HepG2 (cell line): ENCODE data around the gene PODXL2.

Experiments used
- FOXM1 ChIP-seq: sonication (generic); formaldehyde crosslinking; IDR thresholded peaks from 2 replicates; pipeline ENCODE4 v1.5.0; 2020; ENCODE audit warnings: missing genetic modification reagents
- HMGXB4 ChIP-seq, 2 experiments: sonication (generic) in 1 of 2; formaldehyde crosslinking in 1 of 2; IDR thresholded peaks; 2 replicates each; pipeline versions ENCODE4 v1.4.0 to v1.6.1; 2018 to 2020; ENCODE audit warnings: missing genetic modification reagents in 2 of 2, borderline replicate concordance in 1 of 2, low read depth in 1 of 2, mild to moderate bottlenecking in 1 of 2, missing biosample characterization in 1 of 2
- MAFK ChIP-seq, 2 experiments: IDR thresholded peaks in 1 of 2; conservative IDR thresholded peaks in 1 of 2; 2 replicates each; pipeline ENCODE4 v1.6.1; 2011; ENCODE audit warnings: improper control_type of control experiment in 2 of 2, low read length in 2 of 2
- NFYB ChIP-seq: sonication (generic); formaldehyde crosslinking; IDR thresholded peaks from 2 replicates; pipeline ENCODE4 v1.4.0; 2020; ENCODE audit warnings: missing genetic modification reagents
- POLR2G ChIP-seq: fragments of 200-400 bp; formaldehyde crosslinking; IDR thresholded peaks from 2 replicates; pipeline ENCODE4 v1.6.1; 2018; ENCODE audit warnings: mild to moderate bottlenecking, low read depth, low read length, moderate library complexity
- PRDM15 ChIP-seq: sonication (generic); formaldehyde crosslinking; IDR thresholded peaks from 2 replicates; pipeline ENCODE4 v1.4.0; 2020; ENCODE audit warnings: missing genetic modification reagents
- TBP ChIP-seq: sonication (generic); formaldehyde crosslinking; IDR thresholded peaks from 2 replicates; pipeline ENCODE4 v1.5.0; 2020; ENCODE audit warnings: missing genetic modification reagents
- ZC3H4 ChIP-seq: sonication (generic); formaldehyde crosslinking; IDR thresholded peaks from 2 replicates; pipeline ENCODE4 v1.4.0; 2020; ENCODE audit warnings: missing genetic modification reagents, borderline replicate concordance
- ZNF121 ChIP-seq: sonication (generic); formaldehyde crosslinking; IDR thresholded peaks from 2 replicates; pipeline ENCODE4 v1.5.0; 2020; ENCODE audit warnings: mild to moderate bottlenecking, missing genetic modification reagents
- ZNF232 ChIP-seq: sonication (generic); formaldehyde crosslinking; IDR thresholded peaks from 2 replicates; pipeline ENCODE4 v1.4.0; 2020; ENCODE audit warnings: missing genetic modification reagents, borderline replicate concordance
- ZNF343 ChIP-seq: sonication (generic); formaldehyde crosslinking; IDR thresholded peaks from 2 replicates; pipeline ENCODE4 v1.4.0; 2020; ENCODE audit warnings: mild to moderate bottlenecking, missing genetic modification reagents
- ZNF879 ChIP-seq: sonication (generic); formaldehyde crosslinking; IDR thresholded peaks from 2 replicates; pipeline ENCODE4 v1.8.1; 2023; ENCODE audit warnings: missing genetic modification reagents
- ZUFSP ChIP-seq: sonication (generic); formaldehyde crosslinking; IDR thresholded peaks from 2 replicates; pipeline ENCODE4 v1.9.0; 2021; ENCODE audit warnings: missing genetic modification reagents, mild to moderate bottlenecking, borderline replicate concordance

- no peak for TF ChIP-seq HMGXB4 (CRISPR knock-in tag; IDR thresholded peaks at IDR 0.05; ENCODE audit: borderline replicate concordance in 1 of 2, low read depth in 1 of 2)
- TF ChIP-seq ZC3H4 (CRISPR knock-in tag), result no peak
- no peak for TF ChIP-seq FOXM1 (CRISPR knock-in tag)
- no peak for TF ChIP-seq ZUFSP (CRISPR knock-in tag)
- no peak for TF ChIP-seq PRDM15 (CRISPR knock-in tag)
- TF ChIP-seq TBP, result no peak
- TF ChIP-seq ZNF121 (CRISPR knock-in tag), result no peak
- no peak for TF ChIP-seq ZNF343
- TF ChIP-seq POLR2G, result no peak
- TF ChIP-seq ZNF232 (CRISPR knock-in tag), result no peak
- TF ChIP-seq ZNF879 (CRISPR knock-in tag), result no peak
- TF ChIP-seq NFYB, result no peak
- TF ChIP-seq MAFK (conservative IDR thresholded peaks at IDR 0.05 in 1 of 2, IDR thresholded peaks at IDR 0.05 in 1 of 2; ENCODE audit: low read length in 2 of 2), result no peak
Observed at GRCh38 chr3:127677541-127678314, 48.7 kb downstream of the PODXL2 start.
